Measurements from ENCODE around the gene ARRB2.

GRCh38 chr17:4718276-4718675 lies 7.8 kb downstream of the ARRB2 start:
- TF ChIP-seq CTCF (IDR thresholded peaks at IDR 0.05 in 4 of 5, conservative IDR thresholded peaks at IDR 0.05 in 1 of 5) (no peak), POLR2A (IDR thresholded peaks at IDR 0.05) (no peak)
